Natural killer cell treated with Interleukin-12 subunit alpha and Interleukin-12 subunit beta and Interleukin-15 and Interleukin-18, amount 100 ng/mL, for 72 hours (primary cell): ENCODE measurements around the gene PAGR1. TPM values are rescaled to one million over a fixed set of nuclear protein-coding genes. Genes with fewer than 3 reads are reported as not detected.
A peak's percentile ranks its signal among the peaks of the same experiment; 100 is the strongest.
"Not testable (repeated sequence)": the region's sequence is repeated elsewhere in the genome, so short reads cannot be mapped to it uniquely, and the experiment has no call there.

ENCODE experiments used
- ATAC-seq, 2 donors: fragments of 150-1000 bp; cut with Tn5 transposase in 1 of 2; sonication (Bioruptor Pico), chemical (Tn5 transposase) in 1 of 2; 2 replicates each; pipeline ENCODE4 v1.10.0; 2021
- DNase-seq: peaks from one replicate; pipeline ENCODE4 v3.0.0; 2022; ENCODE audit warnings: low spot score
- H3K27ac Mint-ChIP-seq, 2 donors: 1 replicate in 1 of 2; 2 replicates in 1 of 2; pipeline ENCODE4 v1.8.0; 2022; ENCODE audit warnings: mixed read lengths in 2 of 2, mild to moderate bottlenecking in 1 of 2, moderate library complexity in 1 of 2
- H3K27me3 Mint-ChIP-seq, 2 donors: 1 replicate in 1 of 2; 2 replicates in 1 of 2; pipeline ENCODE4 v1.8.0; 2022; ENCODE audit warnings: mixed read lengths in 2 of 2
- H3K36me3 Mint-ChIP-seq: one replicate; pipeline ENCODE4 v1.8.0; 2022; ENCODE audit warnings: mixed read lengths
- H3K4me1 Mint-ChIP-seq, 2 donors: 1 replicate in 1 of 2; 2 replicates in 1 of 2; pipeline ENCODE4 v1.8.0; 2022; ENCODE audit warnings: low read depth in 2 of 2, mixed read lengths in 2 of 2, mild to moderate bottlenecking in 1 of 2
- H3K4me3 Mint-ChIP-seq: one replicate; pipeline ENCODE4 v1.8.0; 2022; ENCODE audit warnings: mixed read lengths
- H3K9me3 Mint-ChIP-seq: 2 replicates; pipeline ENCODE4 v1.8.0; 2022; ENCODE audit warnings: mixed read lengths
- total RNA-seq, 2 donors: library from RNA; stranded (reverse); gene quantifications; one replicate each; pipeline ENCODE4 v1.2.3, GENCODE V29; 2022

PAGR1 gene
- total RNA-seq, 2 donors from 2014 or later: 20.5 to 36.1 TPM

DNA sequence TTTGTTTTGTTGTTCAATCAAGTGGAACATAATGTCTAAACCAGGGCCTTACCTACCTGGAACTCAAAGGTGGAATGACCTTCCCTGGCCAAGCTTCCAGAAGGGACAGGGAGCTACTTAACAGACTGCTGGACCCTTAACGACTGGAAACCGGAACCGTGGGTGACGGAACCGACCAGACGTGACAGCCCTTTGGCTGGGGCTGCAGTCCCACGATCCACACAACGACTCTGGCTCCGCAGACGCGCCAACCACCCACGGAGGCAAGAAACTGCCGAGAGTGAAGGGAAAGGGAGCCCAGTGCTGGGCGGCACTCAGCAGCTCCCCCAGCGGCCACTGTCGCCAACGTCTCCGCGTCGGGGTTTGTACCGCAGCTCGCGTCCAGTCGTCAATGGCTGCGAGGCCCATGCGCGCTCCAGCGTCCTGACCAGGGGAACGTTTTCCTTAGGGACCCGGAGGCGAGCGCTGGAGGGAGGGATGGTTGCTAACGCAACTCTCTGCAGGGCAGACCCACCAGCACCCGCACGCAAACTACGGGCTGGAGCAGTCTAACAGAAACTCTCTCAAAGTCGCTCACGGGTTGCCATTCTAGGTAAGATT, 31.0 kb upstream of the PAGR1 start:
- H3K4me1 Mint-ChIP-seq: peaks cover 12 to 14% of the 10 kb centered on the region in 2 donors
- DNase-seq: peak; percentile 82
- no peaks in the 10 kb centered on the region for H3K9me3 Mint-ChIP-seq
- peak; percentile 91 to 93 for ATAC-seq
- H3K36me3 Mint-ChIP-seq: no peaks in the 10 kb centered on the region
- peak overlapping the region in 1 of 2 donors; percentile 60 for H3K27ac Mint-ChIP-seq
- no peaks in the 10 kb centered on the region for H3K27me3 Mint-ChIP-seq
- H3K4me3 Mint-ChIP-seq: peak overlapping the region; percentile 70

DNA sequence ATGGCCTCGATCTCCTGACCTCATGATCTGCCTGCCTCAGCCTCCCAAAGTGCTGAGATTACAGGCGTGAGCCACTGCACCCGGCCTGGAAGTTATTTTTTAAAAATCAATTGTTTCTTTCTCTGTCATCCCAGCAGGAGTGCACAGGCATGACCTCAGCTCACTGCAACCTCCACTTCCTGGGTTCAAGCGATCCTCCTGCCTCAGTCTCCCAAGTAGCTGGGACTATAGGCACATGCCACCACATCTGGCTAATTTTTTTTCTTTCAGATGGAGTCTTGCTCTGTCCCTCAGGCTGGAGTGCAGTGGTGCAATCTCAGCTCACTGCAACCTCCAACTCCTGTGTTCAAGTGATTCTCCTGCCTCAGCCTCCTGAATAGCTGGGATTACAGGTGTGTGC, 28.8 kb upstream of the PAGR1 start:
- not testable (repeated sequence) for DNase-seq, H3K36me3 Mint-ChIP-seq, H3K4me3 Mint-ChIP-seq, H3K9me3 Mint-ChIP-seq, ATAC-seq, H3K27ac Mint-ChIP-seq, H3K27me3 Mint-ChIP-seq
- peaks cover 28 to 33% of the 10 kb centered on the region in 2 donors for H3K4me1 Mint-ChIP-seq

DNA sequence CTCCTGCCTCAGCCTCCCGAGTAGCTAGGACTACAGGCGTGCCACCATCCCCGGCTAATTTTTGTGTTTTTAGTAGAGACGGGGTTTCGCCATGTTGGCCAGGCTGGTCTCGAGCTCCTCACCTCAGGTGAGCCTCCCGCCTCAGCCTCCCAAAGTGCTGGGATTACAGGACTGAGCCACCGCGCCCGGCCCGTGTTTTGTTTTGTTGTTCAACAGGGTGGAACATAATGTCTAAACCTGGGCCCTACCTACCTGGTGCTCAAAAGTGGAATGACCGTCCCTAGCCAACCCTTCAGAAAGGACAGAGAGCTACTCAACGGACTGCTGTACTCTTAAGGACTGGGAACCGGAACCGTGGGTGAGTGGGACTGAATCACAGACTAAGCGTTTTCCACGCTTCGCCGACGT, 26.2 kb upstream of the PAGR1 start:
- Mint-ChIP-seq H3K4me3 (peak overlapping the region; percentile 98), H3K9me3 (no peaks in the 10 kb centered on the region), H3K4me1 (peaks cover 43% of the 10 kb centered on the region in 2 donors), H3K36me3 (peaks cover 5% of the 10 kb centered on the region), H3K27ac (peak overlapping the region; percentile 81 to 92), H3K27me3 (no peaks in the 10 kb centered on the region)
- DNase-seq: no peak
- no peak for ATAC-seq

DNA sequence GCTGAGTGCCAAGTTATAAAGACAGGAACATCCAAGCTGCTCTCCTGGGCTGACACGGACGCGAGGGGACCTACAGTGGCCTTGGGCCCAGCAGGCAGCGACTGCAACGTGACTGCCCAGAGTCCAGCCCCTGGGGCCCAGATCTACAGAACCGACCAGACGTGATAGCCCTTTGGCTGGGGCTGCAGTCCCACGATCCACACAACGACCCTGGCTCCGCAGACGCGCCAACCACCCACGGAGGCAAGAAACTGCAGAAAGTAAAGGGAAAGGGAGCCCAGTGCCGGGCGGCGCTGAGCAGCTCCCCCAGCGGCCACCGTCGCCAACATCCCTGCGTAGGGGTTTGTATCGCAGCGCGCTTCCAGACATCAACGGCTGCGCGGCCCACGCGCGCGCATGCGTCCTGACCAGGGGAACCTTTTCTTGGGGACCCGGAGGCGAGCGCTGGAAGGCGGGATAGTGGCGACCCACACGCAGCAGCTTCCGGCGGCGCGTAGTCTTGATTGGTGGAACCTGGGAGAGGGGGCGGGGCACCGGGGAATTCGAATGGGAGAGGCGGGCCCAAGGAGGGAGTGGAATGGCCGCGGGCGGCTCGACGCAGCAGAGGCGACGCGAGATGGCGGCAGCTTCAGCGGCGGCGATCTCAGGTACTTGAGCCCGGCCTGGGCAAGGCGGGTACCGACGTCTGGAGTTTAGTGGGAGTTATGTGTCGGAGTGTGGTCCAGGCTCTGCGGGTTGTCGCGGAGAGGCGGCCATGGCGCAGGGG, 25.6 kb upstream of the PAGR1 start, which contains the start of gene KIF22:
Gene KIF22 (plus strand): TSS at position 569 of the 766 bp plus-strand sequence. CDS start 9 bp downstream, at position 578.
- DNase-seq (peak; percentile 100), ATAC-seq (peak; percentile 98 to 99)
- peak within 1 kb of the TSS; percentile 98 for H3K4me3 Mint-ChIP-seq
- peaks cover 38 to 40% of the 10 kb centered on the region in 2 donors for H3K4me1 Mint-ChIP-seq
- H3K27me3 Mint-ChIP-seq: no peaks in the 10 kb centered on the region
- H3K9me3 Mint-ChIP-seq: no peaks in the 10 kb centered on the region
- H3K27ac Mint-ChIP-seq: peak within 1 kb of the TSS; percentile 81 to 92
- peaks cover 5% of the 10 kb centered on the region for H3K36me3 Mint-ChIP-seq

DNA sequence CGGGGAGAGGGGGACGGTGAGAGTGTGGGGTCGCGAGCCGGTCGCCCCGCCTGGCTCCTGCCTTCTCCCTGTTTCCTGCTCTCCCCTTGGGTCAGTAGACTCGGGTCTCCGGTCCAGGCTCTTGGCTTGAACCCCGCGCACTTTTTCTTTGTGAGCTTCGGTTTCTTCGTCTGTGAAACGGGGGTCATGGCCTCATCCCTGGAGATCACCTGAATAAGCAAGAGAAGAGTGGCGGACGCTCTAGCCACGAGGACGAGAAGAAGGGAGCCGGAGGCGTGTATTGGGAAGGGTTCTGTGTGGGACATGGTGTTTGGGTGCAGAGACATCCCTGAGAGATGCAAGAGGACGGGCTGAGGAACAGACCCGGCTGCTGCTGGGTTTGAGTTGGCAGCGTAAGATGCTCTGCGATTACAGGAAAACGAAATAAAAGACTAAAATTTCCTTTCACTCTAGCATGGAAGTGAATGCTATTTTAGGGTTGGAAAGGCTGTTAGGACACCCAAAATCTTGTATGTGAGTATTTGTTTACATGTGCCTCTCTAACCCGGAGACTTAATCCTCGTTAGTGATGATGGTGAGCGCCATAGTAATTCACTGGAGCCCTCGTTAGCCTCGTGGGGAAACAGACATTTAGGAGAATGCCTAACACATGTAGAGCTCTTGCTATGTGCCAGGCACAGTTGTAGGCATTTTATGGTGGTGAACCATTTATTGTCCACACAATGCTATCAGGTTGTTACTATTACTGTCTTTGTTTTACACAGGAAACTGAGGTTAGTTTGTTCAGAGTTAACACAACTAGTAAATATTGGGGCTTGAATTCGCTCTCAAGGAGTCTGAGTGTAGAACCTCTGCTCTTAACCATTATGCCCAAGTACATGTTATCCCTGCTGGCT, 24.8 kb upstream of the PAGR1 start:
- Mint-ChIP-seq H3K27me3 (no peaks in the 10 kb centered on the region), H3K4me1 (peaks cover 36 to 37% of the 10 kb centered on the region in 2 donors), H3K36me3 (peaks cover 5% of the 10 kb centered on the region), H3K27ac (peak overlapping the region; percentile 81 to 92), H3K9me3 (no peaks in the 10 kb centered on the region), H3K4me3 (peak overlapping the region; percentile 98)
- DNase-seq (no peak), ATAC-seq (peak in 1 of 2 donors; percentile 22)

DNA sequence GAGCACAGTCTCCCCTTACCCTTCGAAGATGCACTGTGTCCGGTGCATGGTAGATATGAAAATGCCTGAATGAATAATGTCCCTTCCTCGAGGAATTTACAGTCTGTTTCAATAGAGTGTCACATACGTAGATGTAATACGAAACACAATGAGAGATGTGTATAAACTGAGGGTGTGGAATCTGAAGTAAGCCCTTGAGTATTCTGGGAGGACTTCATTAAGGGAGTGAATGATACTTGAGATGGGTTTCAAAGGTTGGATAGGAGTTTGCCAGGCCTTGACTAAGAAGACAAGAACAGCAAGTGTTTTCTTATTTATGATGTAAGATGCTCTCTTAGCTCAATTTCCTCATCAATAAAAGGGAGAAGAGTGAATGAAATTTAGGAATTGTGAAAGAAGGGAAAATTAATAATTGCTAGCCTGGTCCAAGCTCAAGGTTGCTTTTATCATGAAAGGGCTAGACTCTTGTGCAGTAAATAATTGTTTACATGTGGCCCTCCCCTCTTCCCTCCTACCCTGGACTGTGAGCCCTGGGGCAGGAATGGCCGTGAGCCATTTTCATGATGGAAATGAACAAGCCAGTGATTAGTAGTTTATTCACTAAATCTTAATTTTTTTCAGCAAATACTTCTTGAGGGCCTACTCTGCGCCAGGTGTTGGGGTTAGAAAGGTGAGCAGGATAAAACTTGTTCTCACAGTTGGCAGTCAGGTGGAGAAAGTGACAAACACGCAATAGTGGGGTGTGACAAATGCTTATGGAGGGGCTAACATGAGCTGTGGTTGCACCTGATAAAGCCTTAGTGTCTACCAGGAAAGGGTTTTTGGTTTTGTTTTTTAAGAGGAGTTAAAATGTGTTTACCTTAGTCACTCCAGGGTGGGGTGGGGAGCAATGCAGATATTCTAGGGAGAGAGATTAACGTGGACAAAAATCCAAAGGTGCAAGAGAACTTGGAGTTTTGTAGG, 23.8 kb upstream of the PAGR1 start:
- ATAC-seq (no peak), DNase-seq (no peak)
- H3K27me3 Mint-ChIP-seq: no peaks in the 10 kb centered on the region
- H3K27ac Mint-ChIP-seq: peak overlapping the region; percentile 81 to 92
- H3K36me3 Mint-ChIP-seq: peaks cover 5% of the 10 kb centered on the region
- no peaks in the 10 kb centered on the region for H3K9me3 Mint-ChIP-seq
- H3K4me3 Mint-ChIP-seq: peak overlapping the region; percentile 98
- H3K4me1 Mint-ChIP-seq: peaks cover 36 to 37% of the 10 kb centered on the region in 2 donors

DNA sequence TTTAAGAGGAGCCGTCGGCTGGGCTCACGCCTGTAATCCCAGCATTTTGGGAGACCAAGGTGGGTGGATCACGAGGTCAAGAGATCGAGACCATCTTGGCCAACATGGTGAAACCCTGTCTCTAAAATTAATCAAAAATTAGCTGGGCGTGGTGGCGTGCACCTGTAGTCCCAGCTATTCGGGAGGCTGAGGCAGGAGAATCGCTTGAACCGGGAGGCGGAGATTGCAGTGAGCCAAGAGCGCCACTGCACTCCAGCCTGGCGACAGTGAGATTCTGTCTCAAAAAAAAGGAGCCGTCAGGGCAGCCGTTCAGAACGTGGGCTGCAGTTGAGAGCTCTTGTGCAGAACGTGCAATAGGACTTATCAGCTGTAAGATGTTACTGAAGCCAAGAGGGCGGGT, 22.8 kb upstream of the PAGR1 start:
- not testable (repeated sequence) for H3K9me3 Mint-ChIP-seq, H3K27me3 Mint-ChIP-seq, ATAC-seq, DNase-seq
- H3K27ac Mint-ChIP-seq: peak overlapping the region in 1 of 2 donors; percentile 92
- peak overlapping the region; percentile 98 for H3K4me3 Mint-ChIP-seq
- H3K4me1 Mint-ChIP-seq: peaks cover 36 to 37% of the 10 kb centered on the region in 2 donors
- H3K36me3 Mint-ChIP-seq: peaks cover 10% of the 10 kb centered on the region

DNA sequence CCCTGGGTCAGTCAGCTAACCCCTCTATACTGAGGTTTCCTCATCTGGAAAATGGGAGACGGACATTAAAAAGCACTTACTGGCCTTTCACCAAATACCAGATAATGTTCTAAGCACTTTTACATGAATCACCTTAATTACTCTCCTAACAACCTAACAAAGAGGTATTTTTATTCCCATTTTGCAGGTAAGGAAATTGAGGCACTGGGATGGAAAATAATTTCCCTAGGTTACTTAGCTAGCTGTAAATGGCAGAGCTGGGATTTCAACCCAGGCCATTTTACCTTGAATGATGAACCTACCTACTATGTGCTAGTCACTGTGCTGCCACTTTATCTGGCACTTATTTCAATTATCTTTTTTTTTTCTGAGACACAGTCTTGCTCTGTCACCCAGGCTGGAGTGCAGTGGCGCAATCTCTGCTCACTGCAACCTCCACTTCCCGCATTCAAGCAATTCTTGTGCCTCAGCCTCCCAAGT, 21.7 kb upstream of the PAGR1 start:
- Mint-ChIP-seq H3K4me3 (no peak overlapping the region), H3K27ac (peak overlapping the region in 1 of 2 donors; percentile 19)

DNA sequence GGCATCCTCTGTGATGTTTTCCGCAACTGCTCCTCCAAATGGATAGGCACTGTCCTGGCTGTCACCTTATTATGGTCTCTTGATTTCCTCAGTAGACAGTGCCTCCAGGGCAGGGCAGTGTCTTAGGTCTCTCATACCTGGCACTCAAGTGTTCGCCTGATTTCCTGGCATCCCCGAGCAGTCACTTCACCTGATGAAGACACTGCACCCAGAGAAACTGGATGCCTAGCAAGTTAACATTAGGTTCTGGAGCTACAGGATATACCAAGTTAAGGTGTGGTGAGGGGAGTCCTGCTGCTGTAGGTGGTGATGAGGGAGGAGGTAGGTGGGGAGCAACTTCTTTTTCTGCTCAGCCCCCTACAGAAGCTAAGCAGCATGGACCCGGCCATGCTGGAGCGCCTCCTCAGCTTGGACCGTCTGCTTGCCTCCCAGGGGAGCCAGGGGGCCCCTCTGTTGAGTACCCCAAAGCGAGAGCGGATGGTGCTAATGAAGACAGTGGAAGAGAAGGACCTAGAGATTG, 13.5 kb upstream of the PAGR1 start:
- DNase-seq (no peak), ATAC-seq (no peak)
- Mint-ChIP-seq H3K4me3 (no peak overlapping the region), H3K27me3 (no peaks in the 10 kb centered on the region), H3K36me3 (peaks cover 17% of the 10 kb centered on the region), H3K27ac (peak overlapping the region; percentile 98 to 99), H3K9me3 (no peaks in the 10 kb centered on the region), H3K4me1 (peaks cover 18% of the 10 kb centered on the region in 2 donors)

More for the DNA sequence above, 21.7 kb upstream of the PAGR1 start:
- Mint-ChIP-seq H3K9me3 (no peaks in the 10 kb centered on the region), H3K27me3 (no peaks in the 10 kb centered on the region), H3K4me1 (peaks cover 36 to 37% of the 10 kb centered on the region in 2 donors), H3K36me3 (peaks cover 17% of the 10 kb centered on the region)
- no peak for ATAC-seq
- no peak for DNase-seq

DNA sequence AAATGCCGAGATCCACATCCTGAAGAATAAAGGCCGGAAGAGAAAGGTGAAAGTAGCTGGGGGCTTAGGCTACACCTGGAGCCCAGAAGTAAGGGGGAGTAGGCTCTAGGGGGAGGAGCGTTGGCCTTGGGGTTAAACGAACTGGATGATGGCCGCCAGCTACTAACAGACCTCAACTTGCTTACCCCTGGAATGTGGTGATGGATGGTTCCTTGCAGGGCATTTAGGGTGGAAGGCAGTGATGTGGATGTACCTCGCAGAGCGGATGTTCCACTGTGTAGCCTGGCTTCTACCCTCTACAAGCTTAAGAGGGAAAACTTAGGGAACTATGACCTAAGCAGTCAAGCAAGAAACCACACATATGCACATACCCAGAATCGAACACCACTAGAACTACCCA, 11.9 kb upstream of the PAGR1 start:
- H3K9me3 Mint-ChIP-seq: no peaks in the 10 kb centered on the region

DNA sequence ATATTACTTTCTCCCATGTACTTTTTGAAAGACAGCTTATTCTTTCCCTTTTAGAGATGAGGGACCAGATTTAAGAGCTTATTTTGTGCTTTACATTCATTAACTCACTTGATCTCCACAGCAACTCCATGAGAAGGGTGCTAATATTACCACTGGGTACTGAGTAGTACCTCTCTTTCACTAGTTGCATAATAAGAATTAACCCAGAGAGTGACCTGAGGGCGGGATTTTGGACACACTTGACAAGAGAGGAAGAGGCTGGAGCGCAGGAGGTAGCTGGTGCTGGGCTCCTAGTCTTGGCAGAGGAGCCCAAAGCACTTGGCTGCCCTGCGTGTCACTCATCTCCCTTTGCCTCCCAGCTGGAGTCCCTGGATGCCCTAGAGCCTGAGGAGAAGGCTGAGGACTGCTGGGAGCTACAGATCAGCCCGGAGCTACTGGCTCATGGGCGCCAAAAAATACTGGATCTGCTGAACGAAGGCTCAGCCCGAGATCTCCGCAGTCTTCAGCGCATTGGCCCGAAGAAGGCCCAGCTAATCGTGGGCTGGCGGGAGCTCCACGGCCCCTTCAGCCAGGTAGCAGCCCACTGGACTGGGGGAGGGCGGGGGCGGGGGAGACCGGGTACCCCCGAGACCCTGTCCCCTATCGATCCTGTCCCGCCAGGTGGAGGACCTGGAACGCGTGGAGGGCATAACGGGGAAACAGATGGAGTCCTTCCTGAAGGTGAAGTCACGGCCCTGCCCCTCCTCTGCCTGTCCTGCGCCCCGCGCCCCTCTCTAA, 11.3 kb upstream of the PAGR1 start:
- Mint-ChIP-seq H3K27ac (peak overlapping the region; percentile 98 to 99), H3K4me1 (peaks cover 31 to 32% of the 10 kb centered on the region in 2 donors), H3K36me3 (peaks cover 12% of the 10 kb centered on the region), H3K27me3 (no peaks in the 10 kb centered on the region), H3K9me3 (no peaks in the 10 kb centered on the region), H3K4me3 (peak overlapping the region; percentile 99)
- ATAC-seq: no peak
- no peak for DNase-seq

More for the DNA sequence above, 11.9 kb upstream of the PAGR1 start:
- ATAC-seq (no peak), DNase-seq (no peak)
- H3K36me3 Mint-ChIP-seq: peaks cover 12% of the 10 kb centered on the region
- peak overlapping the region; percentile 99 for H3K4me3 Mint-ChIP-seq
- H3K27me3 Mint-ChIP-seq: no peaks in the 10 kb centered on the region
- peaks cover 31 to 32% of the 10 kb centered on the region in 2 donors for H3K4me1 Mint-ChIP-seq
- peak overlapping the region; percentile 98 to 99 for H3K27ac Mint-ChIP-seq
